Measurements from ENCODE around the gene SEMA6A. TPM values are rescaled to one million over a fixed set of nuclear protein-coding genes. Genes with fewer than 3 reads are reported as not detected.

Gene SEMA6A
- total RNA-seq, 1 experiment from 2014 or later = 53.3 TPM

GRCh38 chr5:116509483-116510244 lies 65.0 kb downstream of the SEMA6A start:
- intact Hi-C loops (cut with micrococcal nuclease; ENCODE audit: unreplicated experiment) = no loop called here
- no peak overlapping the region for H3K4me3 Mint-ChIP-seq (ENCODE audit: low read depth, unreplicated experiment)
- DNase-seq = no peak
- H3K27ac Mint-ChIP-seq (ENCODE audit: unreplicated experiment) = peak overlapping the region; percentile 5
- no peaks in the 10 kb centered on the region for H3K9me3 Mint-ChIP-seq (ENCODE audit: low read depth, unreplicated experiment)
- CTCF ChIA-PET = no interaction called here
- BruUV-seq (replicated peaks) = no TSS peak
- H3K36me3 Mint-ChIP-seq (ENCODE audit: insufficient read depth, unreplicated experiment) = peaks cover 6% of the 10 kb centered on the region
- no peaks in the 10 kb centered on the region for H3K27me3 Mint-ChIP-seq (ENCODE audit: unreplicated experiment)
- peaks cover 19% of the 10 kb centered on the region for H3K4me1 Mint-ChIP-seq (ENCODE audit: low read depth, unreplicated experiment)
- TF ChIP-seq CTCF (IDR thresholded peaks at IDR 0.05; ENCODE audit: unreplicated experiment) = no peak

GRCh38 chr5:116508835-116509234 lies 65.8 kb downstream of the SEMA6A start:
- Mint-ChIP-seq H3K4me1 (ENCODE audit: low read depth, unreplicated experiment) (peaks cover 17% of the 10 kb centered on the region), H3K4me3 (ENCODE audit: low read depth, unreplicated experiment) (no peak overlapping the region), H3K27ac (ENCODE audit: unreplicated experiment) (peak overlapping the region; percentile 5), H3K27me3 (ENCODE audit: unreplicated experiment) (no peaks in the 10 kb centered on the region), H3K36me3 (ENCODE audit: insufficient read depth, unreplicated experiment) (peaks cover 11% of the 10 kb centered on the region), H3K9me3 (ENCODE audit: low read depth, unreplicated experiment) (no peaks in the 10 kb centered on the region)
- no peak for TF ChIP-seq CTCF (IDR thresholded peaks at IDR 0.05; ENCODE audit: unreplicated experiment)
- CTCF ChIA-PET = no interaction called here
- DNase-seq = no peak
- no TSS peak for BruUV-seq (replicated peaks)
- intact Hi-C loops (cut with micrococcal nuclease; ENCODE audit: unreplicated experiment) = no loop called here

GRCh38 chr5:116507941-116508655 lies 66.5 kb downstream of the SEMA6A start:
- H3K4me1 Mint-ChIP-seq (ENCODE audit: low read depth, unreplicated experiment) = peaks cover 12% of the 10 kb centered on the region
- H3K36me3 Mint-ChIP-seq (ENCODE audit: insufficient read depth, unreplicated experiment) = peaks cover 16% of the 10 kb centered on the region
- TF ChIP-seq CTCF (IDR thresholded peaks at IDR 0.05; ENCODE audit: unreplicated experiment) = no peak
- no peak overlapping the region for H3K4me3 Mint-ChIP-seq (ENCODE audit: low read depth, unreplicated experiment)
- H3K27me3 Mint-ChIP-seq (ENCODE audit: unreplicated experiment) = no peaks in the 10 kb centered on the region
- no TSS peak for BruUV-seq (replicated peaks)
- CTCF ChIA-PET = no interaction called here
- no peak for DNase-seq
- intact Hi-C loops (cut with micrococcal nuclease; ENCODE audit: unreplicated experiment) = no loop called here
- H3K9me3 Mint-ChIP-seq (ENCODE audit: low read depth, unreplicated experiment) = no peaks in the 10 kb centered on the region
- no peak overlapping the region for H3K27ac Mint-ChIP-seq (ENCODE audit: unreplicated experiment)

- peaks cover 12% of the 10 kb centered on the region for H3K4me1 Mint-ChIP-seq (ENCODE audit: low read depth, unreplicated experiment)
- peaks cover 16% of the 10 kb centered on the region for H3K36me3 Mint-ChIP-seq (ENCODE audit: insufficient read depth, unreplicated experiment)
- H3K9me3 Mint-ChIP-seq (ENCODE audit: low read depth, unreplicated experiment) = no peaks in the 10 kb centered on the region
- no peak overlapping the region for H3K4me3 Mint-ChIP-seq (ENCODE audit: low read depth, unreplicated experiment)
- no TSS peak for BruUV-seq (replicated peaks)
- no peak overlapping the region for H3K27ac Mint-ChIP-seq (ENCODE audit: unreplicated experiment)
- no peak for TF ChIP-seq CTCF (IDR thresholded peaks at IDR 0.05; ENCODE audit: unreplicated experiment)
- CTCF ChIA-PET = no interaction called here
- intact Hi-C loops (cut with micrococcal nuclease; ENCODE audit: unreplicated experiment) = no loop called here
- no peaks in the 10 kb centered on the region for H3K27me3 Mint-ChIP-seq (ENCODE audit: unreplicated experiment)
- DNase-seq = no peak
These were observed 67.5 kb downstream of the SEMA6A start for GRCh38 chr5:116507051-116507537.
